Testis (tissue), 3 donors: Measurements from ENCODE around the gene NTN4. TPM values are rescaled to one million over a fixed set of nuclear protein-coding genes. Genes with fewer than 3 reads are reported as not detected.
A peak's percentile ranks its signal among the peaks of the same experiment; 100 is the strongest.

Source experiments
- DNase-seq: peaks from one replicate; pipeline ENCODE4 v3.0.0-alpha.2; 2019
- H3K27ac ChIP-seq, 2 donors: fragments of 200-600 bp; sonication (generic); one replicate each; pipeline ENCODE4 v1.5.1; 2019
- H3K27me3 ChIP-seq: fragments of 200-600 bp; sonication (generic); one replicate; pipeline ENCODE4 v1.5.1; 2019
- H3K36me3 ChIP-seq: fragments of 200-600 bp; sonication (generic); one replicate; pipeline ENCODE4 v1.5.1; 2017; ENCODE audit warnings: low read depth; ENCODE audit errors: missing control alignments
- H3K4me1 ChIP-seq: fragments of 200-600 bp; sonication (generic); one replicate; pipeline ENCODE4 v1.5.1; 2019
- H3K4me3 ChIP-seq, 2 donors: fragments of 200-600 bp; sonication (generic); one replicate each; pipeline ENCODE4 v1.5.1; 2017 to 2019
- H3K9me3 ChIP-seq: fragments of 200-600 bp; sonication (generic); one replicate; pipeline ENCODE4 v1.5.1; 2017
- POLR2A ChIP-seq: fragments of 450-650 bp; IDR thresholded peaks from one replicate; pipeline ENCODE4 v1.6.1; 2017; ENCODE audit warnings: antibody characterized with exemption, mild to moderate bottlenecking, moderate library complexity
- WGBS, 2 donors: methylation state at CpG; one replicate each; pipeline ENCODE4 v1.1.5; 2018; 5-methylcytosine and 5-hydroxymethylcytosine counted together
- intact Hi-C: fragments of 100-400 bp; cut with DNase I; formaldehyde crosslinking; loops from one replicate; pipeline ENCODE4 v1.15.1; 2023; ENCODE audit warnings: low total_unique reads
- polyA plus RNA-seq: library from polyadenylated mRNA; stranded (reverse); fragments of 350-450 nt; fragmentation: Illumina TruSeq; extraction: RNeasy Lipid Tissue Mini Kit (QIAGEN cat#74804); gene quantifications from one replicate; pipeline ENCODE4 v1.2.3, GENCODE V29; 2014; ENCODE audit warnings: low read depth, low replicate concordance; ENCODE audit not compliant: insufficient read depth
- total RNA-seq, 2 donors: library from RNA; depleted of rRNA; stranded (reverse); fragments of >200 nt; gene quantifications; one replicate each; pipeline ENCODE4 v1.2.3, GENCODE V29; 2016
- TF ChIP-seq, protein P1 (sequence below), 3 experiments: fragments of 450-650 bp in 2 of 3; fragments of 200-600 bp in 1 of 3; sonication (generic) in 1 of 3; IDR thresholded peaks; one replicate each; pipeline ENCODE4 v1.5.1; 2016 to 2019; ENCODE audit warnings: antibody characterized with exemption in 3 of 3, mild to moderate bottlenecking in 2 of 3, moderate library complexity in 1 of 3

NTN4 gene
- total and polyA plus RNA-seq, 3 donors from 2014 or later = 15.9 to 84.9 (median 43.8) TPM

DNA sequence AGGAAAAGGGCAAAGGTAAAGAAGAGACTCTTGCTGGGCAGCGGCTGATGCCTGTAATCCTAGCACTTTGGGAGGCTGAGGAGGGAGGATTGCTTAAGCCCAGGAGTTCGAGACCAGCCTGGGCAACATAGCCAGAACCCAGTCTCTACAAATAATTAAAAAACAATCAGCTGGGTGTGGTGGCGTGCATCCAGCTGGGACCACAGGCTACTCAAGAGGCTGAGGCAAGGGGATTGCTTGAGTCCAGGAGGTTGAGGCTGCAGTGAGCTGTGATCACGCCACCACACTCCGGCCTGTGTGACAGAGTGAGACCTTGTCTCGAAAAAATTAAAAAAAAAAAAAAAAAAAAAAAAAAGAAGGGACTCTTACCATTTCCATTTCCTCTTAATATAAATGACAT is 138.9 kb downstream of the NTN4 start:
- H3K9me3 ChIP-seq = no peaks in the 10 kb centered on the region
- TF ChIP-seq, protein P1, sequence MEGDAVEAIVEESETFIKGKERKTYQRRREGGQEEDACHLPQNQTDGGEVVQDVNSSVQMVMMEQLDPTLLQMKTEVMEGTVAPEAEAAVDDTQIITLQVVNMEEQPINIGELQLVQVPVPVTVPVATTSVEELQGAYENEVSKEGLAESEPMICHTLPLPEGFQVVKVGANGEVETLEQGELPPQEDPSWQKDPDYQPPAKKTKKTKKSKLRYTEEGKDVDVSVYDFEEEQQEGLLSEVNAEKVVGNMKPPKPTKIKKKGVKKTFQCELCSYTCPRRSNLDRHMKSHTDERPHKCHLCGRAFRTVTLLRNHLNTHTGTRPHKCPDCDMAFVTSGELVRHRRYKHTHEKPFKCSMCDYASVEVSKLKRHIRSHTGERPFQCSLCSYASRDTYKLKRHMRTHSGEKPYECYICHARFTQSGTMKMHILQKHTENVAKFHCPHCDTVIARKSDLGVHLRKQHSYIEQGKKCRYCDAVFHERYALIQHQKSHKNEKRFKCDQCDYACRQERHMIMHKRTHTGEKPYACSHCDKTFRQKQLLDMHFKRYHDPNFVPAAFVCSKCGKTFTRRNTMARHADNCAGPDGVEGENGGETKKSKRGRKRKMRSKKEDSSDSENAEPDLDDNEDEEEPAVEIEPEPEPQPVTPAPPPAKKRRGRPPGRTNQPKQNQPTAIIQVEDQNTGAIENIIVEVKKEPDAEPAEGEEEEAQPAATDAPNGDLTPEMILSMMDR (IDR thresholded peaks at IDR 0.05) = no peak
- TF ChIP-seq POLR2A = no peak
- no peak overlapping the region for H3K4me3 ChIP-seq
- H3K27ac ChIP-seq = no peak overlapping the region
- WGBS, 2 donors = 85 to 90% methylated on average over 6 of the region's 6 CpGs
- H3K27me3 ChIP-seq = no peaks in the 10 kb centered on the region
- no peaks in the 10 kb centered on the region for H3K36me3 ChIP-seq
- intact Hi-C loops = no loop called here
- DNase-seq = no peak
- H3K4me1 ChIP-seq = peaks cover 8% of the 10 kb centered on the region

DNA sequence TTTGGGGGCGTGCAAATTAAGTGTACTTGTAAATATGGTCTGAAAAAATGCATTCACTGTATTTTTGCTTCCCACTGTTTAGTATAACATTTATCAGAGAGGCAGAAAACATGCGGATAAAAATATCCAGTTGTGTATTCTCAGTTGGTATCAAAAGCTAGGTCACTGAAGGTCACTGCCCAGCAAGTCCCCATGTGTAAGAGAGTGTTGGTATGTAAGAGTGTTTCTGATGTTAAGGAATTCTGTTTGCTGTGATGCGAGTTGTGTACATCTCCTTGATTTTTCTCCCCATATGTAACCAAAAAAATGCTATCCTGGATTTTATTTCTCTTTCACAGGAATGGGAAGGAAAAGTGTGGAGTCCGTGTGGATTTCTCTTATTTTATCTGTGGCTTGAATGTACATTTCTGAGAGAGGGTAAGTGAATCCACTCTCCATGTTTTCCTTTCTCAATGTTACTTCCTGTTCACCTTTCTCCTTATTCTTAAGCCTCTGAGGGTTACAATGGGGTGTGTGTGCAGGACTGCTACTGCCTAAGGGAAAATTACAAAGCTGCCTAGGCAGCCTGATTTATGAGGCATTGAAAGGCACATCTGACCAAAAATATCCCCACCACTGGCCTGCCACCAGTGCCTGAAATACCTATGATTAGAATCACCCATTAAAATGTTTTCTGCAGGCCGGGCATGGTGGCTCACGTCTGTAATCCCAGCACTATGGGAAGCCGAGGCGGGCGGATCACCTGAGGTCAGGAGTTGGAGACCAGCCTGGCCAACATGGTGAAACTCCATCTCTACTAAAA is 141.4 kb downstream of the NTN4 start:
- Histone ChIP-seq H3K4me3 (no peak overlapping the region), H3K9me3 (no peaks in the 10 kb centered on the region), H3K27ac (peak overlapping the region in 1 of 2 donors; percentile 20), H3K27me3 (no peaks in the 10 kb centered on the region), H3K36me3 (no peaks in the 10 kb centered on the region), H3K4me1 (peaks cover 9% of the 10 kb centered on the region)
- intact Hi-C loops = no loop called here
- TF ChIP-seq POLR2A = no peak
- TF ChIP-seq, protein P1 (IDR thresholded peaks at IDR 0.05) = no peak
- 77 to 78% methylated on average over 7 to 9 of the region's 9 CpGs for WGBS, 2 donors
- no peak for DNase-seq

DNA sequence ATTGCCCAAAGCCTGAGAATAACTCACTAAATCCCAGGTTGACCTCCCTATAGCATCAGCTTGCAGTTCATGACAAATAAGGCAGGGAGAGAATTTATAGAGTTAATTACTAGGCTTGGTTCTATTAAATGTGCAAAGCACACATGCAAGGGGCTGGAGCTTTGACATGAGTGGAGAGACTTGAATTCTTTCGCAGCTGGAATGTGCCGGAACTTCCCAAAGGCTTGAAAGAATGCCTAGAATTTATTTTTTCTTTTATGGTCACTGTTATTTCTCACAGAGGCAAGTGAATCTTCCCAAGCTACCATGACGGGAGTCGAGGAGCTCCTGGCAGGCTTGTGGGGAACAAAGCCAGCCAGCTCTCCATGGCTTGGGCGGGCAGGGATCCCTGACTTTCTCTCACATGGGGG is 143.8 kb downstream of the NTN4 start:
- TF ChIP-seq, protein P1 (IDR thresholded peaks at IDR 0.05) = no peak
- TF ChIP-seq POLR2A = no peak
- Histone ChIP-seq H3K27me3 (no peaks in the 10 kb centered on the region), H3K4me3 (no peak overlapping the region), H3K9me3 (no peaks in the 10 kb centered on the region), H3K4me1 (peaks cover 9% of the 10 kb centered on the region), H3K36me3 (no peaks in the 10 kb centered on the region), H3K27ac (no peak overlapping the region)
- intact Hi-C loops = no loop called here
- no peak for DNase-seq
- 48 to 59% methylated on average over 5 of the region's 5 CpGs for WGBS, 2 donors

DNA sequence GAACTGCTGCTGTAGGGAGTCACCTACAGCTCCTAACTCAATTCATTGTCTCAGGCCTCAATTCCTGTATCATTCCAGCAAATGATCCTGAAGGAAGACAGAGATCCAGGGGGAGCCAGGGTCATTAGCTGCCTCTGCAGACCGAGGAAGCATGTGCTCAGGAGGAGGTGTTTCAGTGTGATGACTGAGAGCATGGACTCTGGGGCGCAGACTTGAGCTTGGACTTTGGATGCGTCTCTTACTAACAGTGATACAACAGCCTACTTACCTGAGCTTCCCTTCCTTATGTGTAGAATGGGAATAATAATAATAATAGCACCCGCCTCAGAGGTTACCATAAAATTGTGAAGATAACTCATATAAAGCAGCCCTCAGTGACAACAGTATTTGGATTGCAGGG is 147.3 kb downstream of the NTN4 start:
- Histone ChIP-seq H3K9me3 (no peaks in the 10 kb centered on the region), H3K36me3 (no peaks in the 10 kb centered on the region), H3K4me1 (peaks cover 5% of the 10 kb centered on the region), H3K4me3 (no peak overlapping the region), H3K27ac (no peak overlapping the region), H3K27me3 (no peaks in the 10 kb centered on the region)
- DNase-seq = no peak
- 83 to 94% methylated on average over 4 of the region's 4 CpGs for WGBS, 2 donors
- intact Hi-C loops = no loop called here
- TF ChIP-seq POLR2A = no peak
- TF ChIP-seq, protein P1 (IDR thresholded peaks at IDR 0.05) = no peak

DNA sequence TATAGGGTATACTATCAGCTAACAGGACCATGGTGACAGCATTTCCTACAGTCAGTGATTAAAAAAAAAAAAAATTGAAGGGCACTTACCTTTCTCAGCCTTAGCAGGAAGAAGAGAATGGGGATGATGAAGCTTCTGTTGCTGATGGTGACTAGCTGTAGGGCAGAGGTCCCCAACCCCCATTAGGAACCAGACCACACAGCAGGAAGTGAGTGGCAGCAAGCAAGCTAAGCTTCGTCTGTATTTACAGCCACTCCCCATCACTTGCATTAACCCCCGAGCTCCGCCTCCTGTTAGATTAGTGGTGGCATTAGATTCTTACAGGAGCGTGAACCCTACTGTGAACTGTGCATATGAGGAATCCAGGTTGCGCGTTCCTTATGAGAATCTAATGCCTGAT is 148.0 kb downstream of the NTN4 start:
- Histone ChIP-seq H3K27me3 (no peaks in the 10 kb centered on the region), H3K27ac (no peak overlapping the region), H3K4me3 (no peak overlapping the region), H3K9me3 (no peaks in the 10 kb centered on the region), H3K36me3 (no peaks in the 10 kb centered on the region), H3K4me1 (peaks cover 5% of the 10 kb centered on the region)
- no peak for TF ChIP-seq POLR2A
- TF ChIP-seq, protein P1 (IDR thresholded peaks at IDR 0.05) = no peak
- intact Hi-C loops = no loop called here
- 91 to 94% methylated on average over 6 of the region's 6 CpGs for WGBS, 2 donors
- no peak for DNase-seq
